Mucosa of stomach (tissue), 1 donor: ENCODE results near the gene BOD1.
"Not testable (repeated sequence)": the region's sequence is repeated elsewhere in the genome, so short reads cannot be mapped to it uniquely, and the experiment has no call there.

Experiments
- H3K27me3 ChIP-seq: one replicate; pipeline ENCODE4 v1.7.0; 2013; ENCODE audit warnings: mild to moderate bottlenecking, low read length; ENCODE audit not compliant: control insufficient read depth, insufficient read depth
- H3K36me3 ChIP-seq: one replicate; pipeline ENCODE4 v1.7.0; 2013; ENCODE audit warnings: low read length; ENCODE audit not compliant: control insufficient read depth, insufficient read depth
- H3K4me1 ChIP-seq: one replicate; pipeline ENCODE4 v1.7.0; 2013; ENCODE audit warnings: mild to moderate bottlenecking, low read length; ENCODE audit not compliant: control insufficient read depth, insufficient read depth
- H3K4me3 ChIP-seq: one replicate; pipeline ENCODE4 v1.7.0; 2013; ENCODE audit warnings: low read length
- H3K9ac ChIP-seq: one replicate; pipeline ENCODE4 v1.7.0; 2013; ENCODE audit warnings: mild to moderate bottlenecking, low read length, moderate library complexity
- H3K9me3 ChIP-seq: one replicate; pipeline ENCODE4 v1.7.0; 2013; ENCODE audit warnings: mild to moderate bottlenecking, low read length, moderate library complexity; ENCODE audit not compliant: control insufficient read depth
- donor health status: Pancreatic carcinoma.

The BOD1 gene

DNA sequence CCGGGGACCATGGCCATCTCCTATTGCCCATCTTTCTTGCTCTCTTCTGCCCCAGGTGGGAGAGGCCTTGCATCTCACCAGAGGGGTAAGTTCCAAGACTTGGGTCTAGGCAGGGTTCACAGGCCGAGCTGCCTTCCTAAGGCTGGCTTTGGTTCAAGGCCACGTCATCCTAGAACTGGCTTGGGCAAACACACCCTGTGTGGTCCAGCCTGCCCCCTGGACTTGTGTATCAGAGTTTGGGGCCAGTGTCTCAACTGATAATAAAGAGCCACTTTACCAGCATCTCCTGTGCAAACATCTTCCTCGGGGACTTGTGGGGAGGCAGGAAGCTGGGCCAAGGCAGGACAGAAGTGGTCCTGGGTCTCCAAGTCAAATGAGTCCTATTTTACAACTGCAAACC, 17.8 kb downstream of the BOD1 start:
- Histone ChIP-seq H3K27me3 (no peaks in the 10 kb centered on the region), H3K4me1 (no peaks in the 10 kb centered on the region), H3K36me3 (no peaks in the 10 kb centered on the region), H3K4me3 (no peak overlapping the region), H3K9me3 (no peaks in the 10 kb centered on the region), H3K9ac (no peak overlapping the region)

DNA sequence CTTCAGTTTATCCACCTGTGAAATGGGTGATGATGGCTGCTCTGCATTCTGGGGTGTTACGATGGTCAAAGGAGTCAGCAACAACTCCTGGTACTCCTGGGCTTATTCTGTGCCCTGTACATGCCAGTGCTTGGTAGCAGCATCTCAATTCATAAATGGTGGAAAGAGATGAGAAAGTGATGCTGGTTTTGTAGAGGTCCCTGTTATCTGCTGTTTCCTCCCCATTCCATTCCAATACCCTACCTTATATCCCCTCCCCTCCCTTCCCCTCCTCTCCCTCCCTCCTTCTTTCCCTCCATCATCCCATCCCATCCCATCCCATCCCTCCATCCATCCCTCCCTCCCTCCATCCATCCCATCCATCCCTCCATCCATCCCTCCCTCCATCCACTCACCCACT, 19.1 kb downstream of the BOD1 start:
- Histone ChIP-seq H3K4me1 (no peaks in the 10 kb centered on the region), H3K9me3 (peaks cover 6% of the 10 kb centered on the region), H3K27me3 (no peaks in the 10 kb centered on the region), H3K36me3 (no peaks in the 10 kb centered on the region), H3K4me3 (no peak overlapping the region), H3K9ac (no peak overlapping the region)

DNA sequence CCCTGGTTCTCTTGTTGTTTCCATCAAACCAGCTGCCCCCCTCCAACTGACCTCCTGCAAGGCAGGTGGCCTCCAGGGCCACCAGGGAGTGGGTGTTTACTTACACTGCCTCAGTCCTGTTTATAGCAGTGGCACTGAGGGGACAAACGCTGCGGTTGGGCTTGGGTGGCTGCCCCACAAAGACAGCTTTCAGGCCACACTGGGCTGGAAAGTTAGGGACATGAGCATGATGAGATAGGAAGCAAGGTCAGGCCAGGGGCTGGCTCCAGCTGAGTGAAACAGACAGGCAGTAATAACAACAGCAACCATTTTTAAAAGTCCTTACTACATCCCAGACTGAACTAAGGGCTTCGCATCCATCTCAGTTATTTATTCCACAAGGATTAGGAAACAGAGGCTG, 20.6 kb downstream of the BOD1 start:
- H3K4me1 ChIP-seq = no peaks in the 10 kb centered on the region
- no peaks in the 10 kb centered on the region for H3K27me3 ChIP-seq
- H3K36me3 ChIP-seq = no peaks in the 10 kb centered on the region
- peaks cover 8% of the 10 kb centered on the region for H3K9me3 ChIP-seq
- H3K4me3 ChIP-seq = no peak overlapping the region
- no peak overlapping the region for H3K9ac ChIP-seq

DNA sequence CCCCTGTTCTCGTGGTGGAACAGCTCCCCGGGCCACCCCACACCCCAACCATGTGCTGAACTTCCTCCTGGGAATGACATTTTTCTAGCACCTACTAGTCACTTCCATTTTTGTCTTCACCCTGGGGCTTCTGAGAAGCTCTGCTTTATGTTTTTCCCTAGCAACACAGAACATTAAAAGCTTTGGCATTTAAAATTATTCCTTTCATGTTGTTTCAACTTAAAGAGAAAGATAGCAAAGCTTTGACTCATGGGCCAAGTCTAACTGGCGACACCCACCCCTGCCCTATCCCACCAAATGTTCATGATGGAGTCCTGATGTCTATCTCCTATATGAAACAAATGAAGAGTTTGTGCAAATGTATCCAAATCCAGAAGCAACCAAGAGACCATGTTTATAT, 22.4 kb downstream of the BOD1 start:
- H3K36me3 ChIP-seq = no peaks in the 10 kb centered on the region
- H3K27me3 ChIP-seq = no peaks in the 10 kb centered on the region
- H3K9me3 ChIP-seq = peaks cover 8% of the 10 kb centered on the region
- no peak overlapping the region for H3K9ac ChIP-seq
- H3K4me1 ChIP-seq = no peaks in the 10 kb centered on the region
- no peak overlapping the region for H3K4me3 ChIP-seq

DNA sequence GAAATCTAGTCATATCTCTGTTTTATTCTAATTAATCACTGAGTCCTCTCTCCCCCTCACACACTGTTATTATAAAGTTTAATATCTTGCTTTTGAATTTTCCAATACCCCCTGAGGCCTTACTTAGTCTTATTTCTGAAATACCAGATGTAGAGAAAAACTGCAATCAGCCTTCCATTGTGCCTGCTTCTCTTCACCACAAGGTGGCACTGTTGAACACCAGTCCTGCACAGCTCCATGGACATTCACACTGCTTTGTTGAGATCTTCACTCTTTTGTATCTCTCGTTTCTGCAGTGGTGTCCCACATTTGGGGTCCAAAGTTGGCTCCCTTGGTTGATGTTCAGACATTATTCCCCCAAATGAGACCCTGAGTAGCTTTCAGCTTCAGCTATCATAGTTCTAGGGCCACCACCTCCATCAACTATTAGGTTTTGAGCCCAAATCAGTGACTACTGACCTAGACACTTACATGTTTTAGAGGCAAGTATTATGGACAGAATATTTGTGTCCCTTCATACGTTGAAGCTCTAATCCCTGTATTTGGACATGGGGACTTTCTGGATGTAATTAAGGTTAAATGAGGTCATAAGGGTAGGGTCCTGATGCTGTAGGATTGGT, 24.3 kb downstream of the BOD1 start:
- Histone ChIP-seq H3K36me3 (no peaks in the 10 kb centered on the region), H3K9me3 (peaks cover 8% of the 10 kb centered on the region), H3K9ac (no peak overlapping the region), H3K4me3 (no peak overlapping the region), H3K4me1 (no peaks in the 10 kb centered on the region), H3K27me3 (no peaks in the 10 kb centered on the region)

DNA sequence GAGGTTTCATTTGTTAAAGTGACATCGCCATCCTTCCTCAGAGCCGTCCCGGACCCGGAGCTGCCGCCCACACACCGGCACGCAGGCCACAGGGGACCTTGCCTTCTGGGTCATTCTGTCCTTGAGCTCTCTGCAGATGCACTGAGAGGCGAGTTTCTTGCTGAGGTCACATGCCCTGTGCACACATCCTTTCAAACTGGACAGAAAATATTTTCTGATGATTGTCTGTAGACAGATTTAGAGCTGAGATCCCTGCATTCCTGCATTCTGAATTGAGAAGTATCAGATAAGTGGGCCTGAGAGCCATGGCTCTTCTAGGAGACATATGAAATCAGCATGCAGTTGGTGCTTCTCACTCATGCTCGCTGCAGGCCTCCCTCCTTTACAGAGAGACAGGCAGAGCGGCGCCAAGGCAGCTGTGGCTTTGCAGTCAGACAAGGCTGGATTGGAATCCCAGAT, 25.4 kb downstream of the BOD1 start:
- no peaks in the 10 kb centered on the region for H3K36me3 ChIP-seq
- no peaks in the 10 kb centered on the region for H3K4me1 ChIP-seq
- peaks cover 8% of the 10 kb centered on the region for H3K9me3 ChIP-seq
- H3K27me3 ChIP-seq = no peaks in the 10 kb centered on the region
- H3K9ac ChIP-seq = no peak overlapping the region
- no peak overlapping the region for H3K4me3 ChIP-seq

DNA sequence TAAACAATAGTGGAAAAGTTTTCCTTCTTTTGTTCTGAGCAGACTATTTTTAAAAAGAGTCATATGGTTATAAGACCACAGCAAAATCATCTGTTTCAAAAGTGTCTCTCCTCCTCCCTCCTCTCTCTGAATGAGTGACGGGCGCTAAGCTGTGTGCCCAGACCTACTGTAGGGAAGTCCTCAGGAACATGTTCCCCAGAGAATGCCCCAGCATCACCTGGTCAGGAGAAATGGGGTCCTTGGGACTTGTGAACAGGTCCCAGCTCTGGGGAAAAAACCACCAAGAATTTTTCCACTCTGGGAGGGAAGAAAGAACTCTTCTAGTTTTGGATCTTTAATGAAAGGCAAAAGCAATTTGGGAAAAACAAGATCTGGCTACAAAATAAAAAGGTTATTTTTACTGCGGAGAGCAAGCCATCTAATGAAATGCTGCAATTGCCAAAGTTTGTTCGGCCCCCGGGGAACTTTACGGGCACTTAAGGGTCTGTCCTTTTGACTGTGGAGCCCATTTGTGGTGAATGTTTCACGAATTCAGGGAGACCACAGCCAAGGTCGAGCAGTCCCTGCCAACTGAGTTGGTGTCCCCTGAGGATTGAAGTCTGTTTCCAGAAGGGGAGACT, 25.9 kb downstream of the BOD1 start:
- Histone ChIP-seq H3K4me1 (no peaks in the 10 kb centered on the region), H3K36me3 (no peaks in the 10 kb centered on the region), H3K9me3 (peaks cover 8% of the 10 kb centered on the region), H3K4me3 (no peak overlapping the region), H3K27me3 (no peaks in the 10 kb centered on the region), H3K9ac (no peak overlapping the region)

DNA sequence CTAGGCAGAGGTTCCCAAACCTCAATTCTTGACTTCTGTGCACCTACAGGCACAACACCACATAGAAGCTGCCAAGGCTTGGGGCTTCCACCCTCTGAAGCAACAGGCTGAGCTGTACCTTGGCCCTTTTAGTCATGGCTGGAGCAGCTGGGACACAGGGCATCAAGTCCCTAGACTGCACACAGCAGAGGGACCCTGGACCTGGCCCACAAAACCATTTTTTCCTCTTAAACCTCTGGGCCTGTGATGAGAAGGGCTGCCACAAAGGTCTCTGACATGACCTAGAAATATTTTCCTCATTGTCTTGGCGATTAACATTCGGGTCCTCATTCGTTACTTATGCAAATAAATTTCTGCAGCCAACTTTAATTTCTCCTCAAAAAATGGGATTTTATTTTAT, 30.3 kb downstream of the BOD1 start:
- not testable (repeated sequence) for H3K4me3 ChIP-seq, H3K9ac ChIP-seq, H3K4me1 ChIP-seq, H3K36me3 ChIP-seq, H3K27me3 ChIP-seq, H3K9me3 ChIP-seq

DNA sequence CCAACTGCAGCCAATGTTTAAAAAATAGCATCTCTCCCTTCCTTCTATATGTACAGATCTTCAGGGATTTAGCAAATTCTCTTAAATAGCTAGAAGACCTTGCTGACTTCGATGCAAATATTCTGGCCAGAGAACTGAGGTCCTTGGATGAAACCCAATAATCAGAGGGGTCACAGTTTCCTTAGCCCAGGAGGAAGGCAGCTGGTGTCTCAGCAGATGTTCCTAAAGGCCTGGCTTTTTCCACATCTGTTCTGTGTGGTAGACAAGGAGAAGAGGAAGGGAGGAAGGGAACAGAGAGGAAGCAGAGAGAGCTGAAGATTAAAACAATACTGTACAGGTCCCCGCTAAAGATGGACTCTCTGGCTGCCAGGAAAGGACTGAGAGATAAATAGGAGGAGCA, 33.1 kb downstream of the BOD1 start:
- H3K36me3 ChIP-seq = no peaks in the 10 kb centered on the region
- H3K27me3 ChIP-seq = peaks cover 3% of the 10 kb centered on the region
- no peaks in the 10 kb centered on the region for H3K4me1 ChIP-seq
- no peak overlapping the region for H3K4me3 ChIP-seq
- no peak overlapping the region for H3K9ac ChIP-seq
- H3K9me3 ChIP-seq = no peaks in the 10 kb centered on the region

DNA sequence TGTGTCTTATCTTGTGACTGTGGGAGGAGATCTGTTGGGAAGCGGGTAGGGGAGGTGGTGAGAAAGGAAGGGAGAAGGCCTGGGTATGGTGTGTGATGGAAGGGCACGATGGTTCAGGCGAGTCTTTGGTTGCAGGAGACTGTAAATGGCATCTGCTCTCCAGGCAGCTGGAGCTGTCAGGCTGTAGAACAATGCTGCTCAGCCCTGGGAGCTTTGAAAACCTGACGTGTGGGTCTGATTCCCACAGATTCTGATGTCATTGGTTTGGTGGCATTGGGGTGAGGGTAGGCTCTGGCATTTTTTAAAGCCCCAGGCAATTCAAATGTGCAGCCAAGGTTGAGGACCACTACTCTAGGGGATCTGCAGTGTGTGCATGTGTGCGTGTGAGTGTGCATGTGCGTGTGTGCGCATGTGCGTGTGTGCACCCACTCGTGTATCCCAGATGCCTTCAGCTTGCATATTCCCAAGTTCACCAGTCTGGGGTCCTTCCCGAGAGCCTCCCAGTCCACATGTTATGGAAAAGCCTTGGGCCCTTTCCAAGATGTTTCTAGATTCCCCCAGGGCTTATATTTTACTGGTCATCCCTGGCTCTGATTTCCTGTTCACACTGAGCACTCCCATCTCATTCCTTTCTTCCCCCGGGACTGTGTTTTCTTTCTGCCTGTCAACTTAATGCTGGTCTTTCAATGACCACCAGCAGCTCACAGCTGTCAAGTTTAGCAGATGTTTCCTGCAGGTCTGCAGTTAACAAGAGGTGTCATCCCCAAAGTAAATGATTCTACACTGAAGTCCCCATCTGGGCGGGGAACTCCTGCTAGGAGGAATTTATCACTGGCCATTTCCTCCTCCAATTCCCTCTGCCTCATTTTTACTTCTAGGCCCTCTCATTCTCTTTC, 34.0 kb downstream of the BOD1 start:
- peaks cover 3% of the 10 kb centered on the region for H3K27me3 ChIP-seq
- H3K36me3 ChIP-seq = no peaks in the 10 kb centered on the region
- H3K9me3 ChIP-seq = no peaks in the 10 kb centered on the region
- H3K4me1 ChIP-seq = no peaks in the 10 kb centered on the region
- H3K9ac ChIP-seq = no peak overlapping the region
- H3K4me3 ChIP-seq = no peak overlapping the region

DNA sequence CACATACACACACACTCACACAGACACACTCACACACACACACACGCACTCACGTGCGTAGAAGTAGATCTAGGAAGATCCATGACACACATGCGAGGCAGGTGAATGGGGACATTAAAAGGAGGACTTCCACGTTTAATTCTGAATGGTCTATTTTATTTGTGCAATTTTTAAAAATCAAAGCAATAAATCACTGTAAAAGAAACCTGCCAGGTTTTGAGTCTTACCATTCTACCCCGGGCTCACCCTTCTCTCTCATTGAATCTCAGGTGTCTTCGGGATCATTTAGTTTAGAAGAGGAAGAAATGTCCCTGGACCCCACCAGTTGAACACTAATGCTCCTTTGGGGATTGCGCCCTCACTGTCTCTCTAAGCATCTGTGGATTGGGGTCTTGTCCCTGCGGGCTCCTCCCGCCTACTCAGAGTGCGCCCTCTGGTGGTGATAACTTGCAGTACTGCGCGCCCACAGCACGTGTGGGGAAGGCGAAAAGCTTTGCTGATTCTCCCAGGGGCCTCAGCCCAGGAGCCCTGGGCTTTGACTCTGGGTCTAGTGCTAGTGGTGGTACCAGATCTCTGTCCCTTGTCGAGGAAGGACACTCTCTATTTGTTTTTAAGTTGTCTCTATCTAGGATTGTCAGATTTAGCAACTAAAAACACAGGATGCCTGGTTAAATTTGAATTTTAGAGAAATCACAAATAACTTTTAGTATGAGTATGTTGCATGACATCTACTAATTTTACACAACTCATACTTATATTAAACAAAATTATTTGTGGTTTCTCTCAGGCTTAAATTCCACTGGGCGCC, 34.8 kb downstream of the BOD1 start:
- Histone ChIP-seq H3K4me1 (no peaks in the 10 kb centered on the region), H3K9ac (no peak overlapping the region), H3K36me3 (no peaks in the 10 kb centered on the region), H3K9me3 (no peaks in the 10 kb centered on the region), H3K27me3 (peaks cover 3% of the 10 kb centered on the region), H3K4me3 (no peak overlapping the region)
